ENCODE measurements around the gene DPP7. TPM values are rescaled to one million over a fixed set of nuclear protein-coding genes. Genes with fewer than 3 reads are reported as not detected.

DPP7 gene
- polyA plus RNA-seq, 1 of the 3 experiments (the other 2 are of a cell fraction): 127 TPM

GRCh38 chr9:137109250-137110146, 5.0 kb downstream of the DPP7 start:
- ChIA-PET POLR2A (no interaction called here), CTCF (interaction anchor here (0.6 to 2.9 kb wide), 2 partner anchors 63 to 118 kb away, joined by 3 to 11 read pairs; partner anchors contain the start of genes NPDC1 and RNF224)
- Histone ChIP-seq H3K27ac (ENCODE audit: low read depth in 2 of 2, low read length in 1 of 2) (no peak overlapping the region), H3K27me3 (ENCODE audit: insufficient read depth) (no peaks in the 10 kb centered on the region), H3K4me2 (no peak overlapping the region), H3K9ac (no peak overlapping the region), H4K20me1 (ENCODE audit: insufficient read depth) (no peaks in the 10 kb centered on the region), H3K4me3 (ENCODE audit: low read depth in 2 of 2, low read length in 1 of 2) (no peak overlapping the region), H3K36me3 (replicated peaks in 1 of 2; ENCODE audit: control insufficient read depth in 1 of 2, insufficient read depth in 2 of 2, low read length in 1 of 2) (peaks cover 0 to 65% of the 10 kb centered on the region in 2 experiments), H3K4me1 (ENCODE audit: control insufficient read depth in 1 of 2, insufficient read depth in 2 of 2, low read depth in 1 of 2, low read length in 1 of 2) (peaks cover 0 to 3% of the 10 kb centered on the region in 2 experiments; a peak in 1 of 4 replicates), H3F3A (replicated peaks; ENCODE audit: insufficient read depth) (no peaks in the 10 kb centered on the region), H3K9me2 (no peaks in the 10 kb centered on the region), H3K9me3 (no peaks in the 10 kb centered on the region), H2AFZ (ENCODE audit: low read depth) (no peak overlapping the region), H3K79me2 (ENCODE audit: insufficient read depth) (no peaks in the 10 kb centered on the region)
- WGBS (ENCODE audit: low lambda C conversion rate): 84% methylated on average over 11 of the region's 34 CpGs
- DNase-seq: no peak
- TF ChIP-seq TCF12 (IDR thresholded peaks at IDR 0.05): no peak

GRCh38 chr9:137108608-137109249, 5.8 kb downstream of the DPP7 start:
- Histone ChIP-seq H3K9ac (no peak overlapping the region), H2AFZ (ENCODE audit: low read depth) (no peak overlapping the region), H3K27me3 (ENCODE audit: insufficient read depth) (no peaks in the 10 kb centered on the region), H3K4me3 (ENCODE audit: low read depth in 2 of 2, low read length in 1 of 2) (no peak overlapping the region), H3F3A (replicated peaks; ENCODE audit: insufficient read depth) (no peaks in the 10 kb centered on the region), H3K79me2 (ENCODE audit: insufficient read depth) (no peaks in the 10 kb centered on the region), H3K9me2 (no peaks in the 10 kb centered on the region), H3K9me3 (no peaks in the 10 kb centered on the region), H3K4me1 (ENCODE audit: control insufficient read depth in 1 of 2, insufficient read depth in 2 of 2, low read depth in 1 of 2, low read length in 1 of 2) (peaks cover 0 to 3% of the 10 kb centered on the region in 2 experiments; a peak in 1 of 4 replicates), H3K36me3 (replicated peaks in 1 of 2; ENCODE audit: control insufficient read depth in 1 of 2, insufficient read depth in 2 of 2, low read length in 1 of 2) (peaks cover 4 to 67% of the 10 kb centered on the region in 2 experiments), H4K20me1 (ENCODE audit: insufficient read depth) (no peaks in the 10 kb centered on the region), H3K4me2 (no peak overlapping the region), H3K27ac (ENCODE audit: low read depth in 2 of 2, low read length in 1 of 2) (no peak overlapping the region)
- WGBS (ENCODE audit: low lambda C conversion rate): 90% methylated on average over 21 of the region's 29 CpGs
- ChIA-PET CTCF (interaction anchor here (0.6 to 2.9 kb wide), 2 partner anchors 62 to 119 kb away, joined by 3 to 11 read pairs; partner anchors contain the start of genes NPDC1 and RNF224), POLR2A (no interaction called here)
- no peak for DNase-seq
- TF ChIP-seq SIN3A (IDR thresholded peaks at IDR 0.05; ENCODE audit: borderline replicate concordance, low read depth, low read length) (no peak), FOXJ3 (CRISPR knock-in tag; IDR thresholded peaks at IDR 0.05) (no peak)

GRCh38 chr9:137107982-137108381, 6.6 kb downstream of the DPP7 start:
- Histone ChIP-seq H3F3A (replicated peaks; ENCODE audit: insufficient read depth) (peaks cover 3% of the 10 kb centered on the region), H3K27ac (ENCODE audit: low read depth in 2 of 2, low read length in 1 of 2) (no peak overlapping the region), H3K9me3 (no peaks in the 10 kb centered on the region), H3K27me3 (ENCODE audit: insufficient read depth) (no peaks in the 10 kb centered on the region), H2AFZ (ENCODE audit: low read depth) (no peak overlapping the region), H3K9me2 (no peaks in the 10 kb centered on the region), H3K36me3 (replicated peaks in 1 of 2; ENCODE audit: control insufficient read depth in 1 of 2, insufficient read depth in 2 of 2, low read length in 1 of 2) (peaks cover 10 to 75% of the 10 kb centered on the region in 2 experiments), H3K79me2 (ENCODE audit: insufficient read depth) (no peaks in the 10 kb centered on the region), H3K9ac (no peak overlapping the region), H3K4me1 (ENCODE audit: control insufficient read depth in 1 of 2, insufficient read depth in 2 of 2, low read depth in 1 of 2, low read length in 1 of 2) (no peaks in the 10 kb centered on the region), H4K20me1 (ENCODE audit: insufficient read depth) (no peaks in the 10 kb centered on the region), H3K4me2 (no peak overlapping the region), H3K4me3 (ENCODE audit: low read depth in 2 of 2, low read length in 1 of 2) (no peak overlapping the region)
- WGBS (ENCODE audit: low lambda C conversion rate): 97% methylated on average over 12 of the region's 17 CpGs
- CTCF ChIA-PET: interaction anchor here (1.5 to 2.9 kb wide), 2 partner anchors 41 to 61 kb away, joined by 3 to 11 read pairs; partner anchors contain the start of gene NPDC1
- POLR2A ChIA-PET: interaction anchor here (1.2 kb wide), 1 partner anchor 119 kb away, joined by 5 read pairs; the partner anchor contains the start of gene RNF224
- DNase-seq: no peak
- TF ChIP-seq CTCF (IDR thresholded peaks at IDR 0.05): no peak
- no peak for TF ChIP-seq MEF2A (IDR thresholded peaks at IDR 0.05; ENCODE audit: borderline replicate concordance, low read depth)
- no peak for TF ChIP-seq NFIC (IDR thresholded peaks at IDR 0.05; ENCODE audit: borderline replicate concordance)
- TF ChIP-seq ZBTB33 (IDR thresholded peaks at IDR 0.05; ENCODE audit: borderline replicate concordance, low read depth): no peak
- no peak for TF ChIP-seq RFX5 (IDR thresholded peaks at IDR 0.05; ENCODE audit: low read length)
- no peak for TF ChIP-seq SIN3A (IDR thresholded peaks at IDR 0.05; ENCODE audit: borderline replicate concordance, low read depth, low read length)
- TF ChIP-seq REST (IDR thresholded peaks at IDR 0.05; ENCODE audit: low read depth, low read length): no peak
- no peak for TF ChIP-seq NRF1 (IDR thresholded peaks at IDR 0.05; ENCODE audit: low read depth, low read length)

Measured in SK-N-SH (cell line).